PC-9 (cell line): ENCODE measurements around the gene HNRNPA1L2. TPM values are rescaled to one million over a fixed set of nuclear protein-coding genes. Genes with fewer than 3 reads are reported as not detected.
"Not testable (repeated sequence)": the region's sequence is repeated elsewhere in the genome, so short reads cannot be mapped to it uniquely, and the experiment has no call there.

Experiments
- Bru-seq: library from RNA; stranded (reverse); fragments of 400-500 nt; gene quantifications from one replicate; lab custom pipeline; 2021; lab: Mats Ljungman, UMichigan
- BruChase-seq, 2 experiments: library from RNA; stranded (reverse); fragments of 400-500 nt; gene quantifications; one replicate each; lab custom pipeline; 2021; lab: Mats Ljungman, UMichigan
- BruUV-seq: library from RNA; stranded (reverse); fragments of 400-500 nt; replicated peaks from 2 replicates; lab custom pipeline; 2021; lab: Mats Ljungman, UMichigan
- CTCF ChIA-PET: fragments of 300-600 bp; sonication (Branson Sonifier 250); formaldehyde crosslinking; loops from one replicate; lab custom pipeline; 2022; ENCODE audit warnings: antibody characterized with exemption; lab: Charles Lee
- POLR2A ChIA-PET: fragments of 300-600 bp; sonication (Branson Sonifier 250); formaldehyde crosslinking; loops from one replicate; lab custom pipeline; 2022; ENCODE audit warnings: antibody characterized with exemption; ENCODE audit not compliant: unreplicated experiment; lab: Charles Lee
- DNase-seq, 2 experiments: peaks; one replicate each; pipeline versions ENCODE4 v3.0.0 to v3.0.0-alpha.2; 2015 to 2022; ENCODE audit warnings: mixed read lengths in 1 of 2
- H2AFZ ChIP-seq: fragments of 200-600 bp; sonication (generic); 2 replicates; pipeline ENCODE4 v1.8.1; 2017; ENCODE audit warnings: antibody characterized with exemption
- H3F3A ChIP-seq: fragments of 200-600 bp; sonication (generic); 2 replicates; pipeline ENCODE4 v1.8.1; 2017; ENCODE audit warnings: antibody characterized with exemption, mild to moderate bottlenecking, low read depth; ENCODE audit not compliant: insufficient read depth
- H3K27ac ChIP-seq: fragments of 200-600 bp; sonication (generic); 2 replicates; pipeline ENCODE4 v1.6.1; 2016; ENCODE audit warnings: mixed run types
- H3K27me3 ChIP-seq: fragments of 200-600 bp; sonication (generic); 2 replicates; pipeline ENCODE4 v1.6.1; 2016; ENCODE audit warnings: low read depth, mixed run types; ENCODE audit not compliant: insufficient read depth
- H3K36me3 ChIP-seq: fragments of 200-600 bp; sonication (generic); 2 replicates; pipeline ENCODE4 v1.6.1; 2016; ENCODE audit warnings: low read depth, mixed run types
- H3K4me1 ChIP-seq: fragments of 200-600 bp; sonication (generic); replicated peaks from 2 replicates; pipeline ENCODE4 v1.6.1; 2016; ENCODE audit warnings: mixed run types; ENCODE audit not compliant: insufficient read depth
- H3K4me2 ChIP-seq: fragments of 200-600 bp; sonication (generic); 2 replicates; pipeline ENCODE4 v1.6.1; 2017; ENCODE audit warnings: mixed run types
- H3K4me3 ChIP-seq: fragments of 200-600 bp; sonication (generic); 2 replicates; pipeline ENCODE4 v1.6.1; 2016; ENCODE audit warnings: mixed run types
- H3K79me2 ChIP-seq: fragments of 200-600 bp; sonication (generic); 2 replicates; pipeline ENCODE4 v1.6.1; 2017; ENCODE audit warnings: low read depth, mixed run types
- H3K9me2 ChIP-seq: fragments of 200-600 bp; sonication (generic); 2 replicates; pipeline ENCODE4 v1.8.1; 2017; ENCODE audit warnings: mild to moderate bottlenecking; ENCODE audit not compliant: insufficient read depth
- H3K9me3 ChIP-seq: fragments of 200-600 bp; sonication (generic); 2 replicates; pipeline ENCODE4 v1.8.1; 2016; ENCODE audit warnings: low read depth; ENCODE audit not compliant: insufficient read depth
- H4K20me1 ChIP-seq: fragments of 200-600 bp; sonication (generic); 2 replicates; pipeline ENCODE4 v1.8.1; 2017; ENCODE audit not compliant: insufficient read depth
- CTCF ChIP-seq: fragments of 200-600 bp; sonication (generic); conservative IDR thresholded peaks from 2 replicates; pipeline ENCODE4 v1.6.1; 2017; ENCODE audit warnings: mixed run types, antibody characterized with exemption, mild to moderate bottlenecking, moderate library complexity
- EZH2 ChIP-seq: fragments of 200-600 bp; sonication (generic); IDR thresholded peaks from 2 replicates; pipeline ENCODE4 v1.8.0; 2017; ENCODE audit warnings: antibody characterized with exemption, low read depth
- intact Hi-C: fragments of 100-400 bp; cut with micrococcal nuclease; formaldehyde crosslinking; loops from one replicate; pipeline ENCODE4 v1.10.0; 2022; ENCODE audit not compliant: unreplicated experiment
- long read RNA-seq: library from polyadenylated mRNA; stranded (forward); transcript quantifications from one replicate; pipeline ENCODE4 v2.0.0, GENCODE V29; 2022
- total RNA-seq: library from RNA; stranded (reverse); gene quantifications from 2 replicates; pipeline ENCODE4 v1.2.3, GENCODE V29; 2021

The HNRNPA1L2 gene
- total RNA-seq (6.3 and 7.9 TPM in 2 replicates), Bru-seq, nascent RNA (percentile 70 among the genes with signal in this experiment), BruChase-seq, experiment 1, labeled RNA remaining after a 2-hour chase (percentile 89 among the genes with signal in this experiment), BruChase-seq, experiment 2, labeled RNA remaining after a 6-hour chase (percentile 88 among the genes with signal in this experiment)
- long read RNA-seq = 0 reads

GRCh38 chr13:52642131-52642530 lies at the start of gene HNRNPA1L2:
Gene HNRNPA1L2 (plus strand): TSS chr13:52642431. CDS start chr13:52642493, 62 bp downstream.
- Histone ChIP-seq H2AFZ (no peak within 1 kb of the TSS), H3K27me3 (no peaks in the 10 kb centered on the region), H3K79me2 (no peaks in the 10 kb centered on the region), H3K4me2 (no peak within 1 kb of the TSS), H3K4me1 (no peaks in the 10 kb centered on the region), H3K9me2 (no peaks in the 10 kb centered on the region), H3F3A (no peaks in the 10 kb centered on the region), H3K27ac (no peak within 1 kb of the TSS), H3K4me3 (no peak within 1 kb of the TSS), H3K9me3 (no peaks in the 10 kb centered on the region), H4K20me1 (no peaks in the 10 kb centered on the region), H3K36me3 (no peaks in the 10 kb centered on the region)
- DNase-seq = no peak
- POLR2A ChIA-PET = no interaction called here
- no peak for TF ChIP-seq EZH2
- no peak for TF ChIP-seq CTCF
- intact Hi-C loops = no loop called here
- CTCF ChIA-PET = interaction anchor here (0.6 kb wide), 1 partner anchor 480 kb away, joined by 4 read pairs; no protein-coding TSS in a partner anchor
- BruUV-seq = no TSS peak

GRCh38 chr13:52593175-52593574 lies 49.1 kb upstream of the HNRNPA1L2 start:
- H3K27ac ChIP-seq, DNase-seq, H3K9me2 ChIP-seq, H3K4me3 ChIP-seq, H3K36me3 ChIP-seq, H3K4me2 ChIP-seq, H3K79me2 ChIP-seq, CTCF ChIA-PET, H3K9me3 ChIP-seq, BruUV-seq, H3F3A ChIP-seq, POLR2A ChIA-PET, H3K27me3 ChIP-seq, H2AFZ ChIP-seq, intact Hi-C loops, H4K20me1 ChIP-seq, H3K4me1 ChIP-seq: not testable (repeated sequence)

GRCh38 chr13:52593812-52594211 lies 48.4 kb upstream of the HNRNPA1L2 start:
- H3K9me2 ChIP-seq, DNase-seq, H3K4me2 ChIP-seq, H3F3A ChIP-seq, CTCF ChIA-PET, intact Hi-C loops, H3K9me3 ChIP-seq, H3K27me3 ChIP-seq, H4K20me1 ChIP-seq, POLR2A ChIA-PET, BruUV-seq, H3K79me2 ChIP-seq, H3K4me1 ChIP-seq, H2AFZ ChIP-seq, H3K4me3 ChIP-seq, H3K27ac ChIP-seq, H3K36me3 ChIP-seq: not testable (repeated sequence)

- H2AFZ ChIP-seq, H3K4me1 ChIP-seq, CTCF ChIA-PET, H3K9me3 ChIP-seq, BruUV-seq, H3K27me3 ChIP-seq, DNase-seq, H3K9me2 ChIP-seq, intact Hi-C loops, H3K27ac ChIP-seq, H3K4me2 ChIP-seq, POLR2A ChIA-PET, H3K4me3 ChIP-seq, H3K36me3 ChIP-seq, H4K20me1 ChIP-seq, H3K79me2 ChIP-seq, H3F3A ChIP-seq: not testable (repeated sequence)
Observed at GRCh38 chr13:52594295-52594694, 47.9 kb upstream of the HNRNPA1L2 start.
